GM18867 (cell line): ENCODE measurements around the gene GRK1.

Experiments
- ATAC-seq: cut with Tn5 transposase; IDR thresholded peaks from one replicate; pipeline ENCODE4 v1.9.1; 2021; ENCODE audit warnings: mild to moderate bottlenecking, moderate library complexity; ENCODE audit not compliant: unreplicated experiment

The GRK1 gene

DNA sequence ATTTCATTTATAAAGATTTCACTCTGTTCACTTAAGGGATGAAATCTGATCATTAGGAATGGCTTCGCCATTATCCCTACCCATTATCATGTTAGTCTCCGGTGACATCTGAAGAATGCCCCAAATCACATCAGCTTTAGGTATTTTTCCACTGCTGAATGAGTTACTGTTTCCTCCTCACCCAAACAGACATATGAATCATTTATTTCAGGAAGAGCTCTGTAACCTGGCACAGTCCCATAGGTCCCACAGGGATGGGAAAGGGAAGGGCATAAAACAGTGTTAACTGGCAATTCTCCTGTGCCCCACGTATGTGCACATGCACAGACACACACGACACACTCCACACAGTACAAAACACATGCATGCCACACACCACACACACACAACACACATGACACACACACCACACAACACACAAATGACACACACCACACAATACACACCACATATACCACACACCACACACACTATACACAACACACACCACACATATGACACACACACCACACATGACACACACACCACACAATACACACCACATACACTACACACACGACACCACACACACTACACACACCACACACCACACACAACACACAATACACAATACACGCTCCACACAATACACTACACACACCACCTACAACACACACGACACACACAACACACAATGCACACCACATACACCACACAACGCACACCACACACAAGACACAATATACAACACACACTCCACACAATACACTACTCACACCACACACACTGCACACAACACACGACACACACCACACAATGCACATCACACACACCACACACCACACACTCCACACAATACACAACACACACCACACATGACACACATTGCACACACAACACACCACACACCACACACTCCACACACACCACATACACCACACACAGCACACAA, 107.4 kb downstream of the GRK1 start:
- no peak for ATAC-seq

DNA sequence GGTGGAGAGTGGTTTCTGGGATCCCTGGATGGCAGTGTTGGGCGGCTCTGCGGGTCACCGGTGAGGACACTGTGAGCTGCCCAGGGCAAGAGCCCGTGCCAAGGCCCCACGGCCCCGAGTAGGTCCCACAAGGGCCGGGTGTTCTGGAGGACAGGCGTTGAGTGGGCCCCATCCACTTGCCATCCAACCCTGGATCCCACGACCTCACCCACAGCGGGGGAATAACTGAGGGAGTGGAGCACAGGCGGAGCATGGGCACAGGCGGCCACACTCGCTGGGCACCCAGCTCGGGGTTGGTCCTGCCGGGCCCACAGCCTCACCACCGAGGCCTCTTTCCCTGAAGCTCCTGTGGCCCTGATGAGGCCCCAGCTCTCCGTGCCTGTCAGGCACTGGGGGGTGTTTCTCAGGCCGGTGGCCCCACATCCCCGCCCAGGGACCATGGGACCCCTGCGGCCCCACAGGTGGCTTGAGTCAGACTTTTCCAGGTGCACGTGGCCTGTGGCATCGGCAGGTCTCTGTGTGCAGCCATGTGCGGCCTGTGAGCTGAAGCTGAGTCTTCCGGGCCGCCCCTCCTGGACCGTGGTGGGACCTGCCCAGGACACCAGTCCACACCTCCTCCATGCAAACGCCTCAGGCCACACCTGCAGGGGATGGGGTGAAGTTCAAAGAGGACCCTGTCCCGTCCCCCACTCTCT, 108.6 kb downstream of the GRK1 start:
- no peak for ATAC-seq

DNA sequence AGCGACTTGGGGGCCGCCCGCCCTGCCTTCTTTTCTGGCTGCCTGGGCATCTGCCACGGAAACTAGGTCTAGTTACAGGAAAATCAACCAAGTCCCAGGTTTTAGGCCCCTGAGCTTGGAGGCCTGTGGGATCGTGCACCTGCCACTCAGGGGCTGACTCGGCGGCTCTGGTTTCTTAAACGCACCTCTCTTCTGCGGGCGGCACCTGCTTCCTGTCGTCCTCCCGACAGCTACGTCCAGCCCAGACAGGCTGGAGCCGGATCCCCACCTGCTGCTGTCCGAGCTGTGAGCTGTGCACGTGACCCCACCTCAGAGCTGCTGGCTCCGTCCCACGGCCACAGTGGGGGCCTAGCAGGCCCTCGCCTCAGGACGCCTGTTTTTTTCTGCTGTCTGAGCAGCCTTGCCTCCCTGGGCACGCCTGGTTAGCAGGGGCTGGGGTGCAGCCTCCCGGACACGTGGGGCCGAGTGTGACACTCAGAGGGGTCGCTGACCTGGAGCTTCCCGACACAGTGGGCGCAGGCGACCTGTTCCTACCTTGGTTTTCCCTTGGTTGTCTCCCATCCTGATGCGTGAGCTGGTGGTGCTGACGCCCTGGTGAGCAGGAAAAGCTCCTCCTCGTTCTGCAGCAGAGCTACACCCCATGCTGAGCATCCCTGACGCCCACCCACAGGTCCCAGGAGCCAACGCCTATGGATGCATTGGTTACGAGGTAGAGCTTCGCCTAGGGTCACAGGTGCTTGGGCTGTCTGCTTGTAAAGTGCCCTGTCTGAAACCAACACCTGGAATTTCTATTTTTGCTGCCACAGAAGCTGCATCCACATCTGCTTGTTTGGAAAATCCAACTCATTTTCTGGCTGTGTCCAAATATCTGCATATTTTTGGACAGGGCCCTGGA, 109.5 kb downstream of the GRK1 start:
- no peak for ATAC-seq

DNA sequence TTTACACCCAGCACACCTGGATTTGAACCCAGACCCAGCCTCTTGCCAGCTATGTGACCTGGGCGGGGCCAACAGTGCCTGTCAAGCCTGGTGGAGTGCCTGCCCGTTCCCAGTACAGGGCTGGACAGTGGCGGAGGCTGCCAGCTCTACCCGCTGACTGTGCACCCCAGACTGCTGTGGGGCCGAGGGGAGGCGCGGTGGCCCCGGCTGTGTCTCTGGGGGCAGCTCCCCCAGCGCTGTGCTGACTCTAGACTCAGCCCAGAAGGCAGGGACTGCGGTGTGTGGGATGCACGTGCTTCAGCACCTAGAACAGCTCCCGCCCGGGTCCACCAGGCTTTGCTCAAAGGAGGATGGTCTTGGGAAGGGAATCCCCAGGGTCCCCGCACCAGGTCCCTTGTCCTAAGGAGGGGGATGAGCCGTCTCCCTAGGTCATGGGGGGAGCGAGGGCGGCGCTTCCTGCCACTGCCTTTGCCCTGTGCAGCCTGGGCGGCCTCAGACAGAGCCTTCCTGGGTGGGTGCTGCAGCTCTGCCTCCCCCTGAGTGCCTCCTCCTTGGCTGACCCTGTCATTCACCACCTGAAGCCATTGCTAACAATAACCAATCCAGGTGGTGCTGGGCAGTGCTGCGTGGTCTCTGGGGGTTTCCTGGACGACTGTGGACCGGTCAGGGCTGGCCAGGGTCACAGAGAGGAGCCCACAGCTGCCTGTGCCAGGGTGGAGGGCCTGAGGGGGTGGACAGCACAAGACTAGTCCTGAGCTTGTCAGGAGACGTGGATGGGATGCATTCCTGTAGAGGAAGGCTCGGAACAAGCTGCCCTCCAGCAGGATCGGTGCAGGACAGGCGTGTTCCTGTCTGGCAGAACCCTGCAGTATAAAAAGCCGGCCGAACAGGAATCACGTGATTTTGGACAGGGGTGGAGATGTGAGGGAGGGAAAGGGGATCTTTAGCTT, 110.6 kb downstream of the GRK1 start:
- no peak for ATAC-seq

DNA sequence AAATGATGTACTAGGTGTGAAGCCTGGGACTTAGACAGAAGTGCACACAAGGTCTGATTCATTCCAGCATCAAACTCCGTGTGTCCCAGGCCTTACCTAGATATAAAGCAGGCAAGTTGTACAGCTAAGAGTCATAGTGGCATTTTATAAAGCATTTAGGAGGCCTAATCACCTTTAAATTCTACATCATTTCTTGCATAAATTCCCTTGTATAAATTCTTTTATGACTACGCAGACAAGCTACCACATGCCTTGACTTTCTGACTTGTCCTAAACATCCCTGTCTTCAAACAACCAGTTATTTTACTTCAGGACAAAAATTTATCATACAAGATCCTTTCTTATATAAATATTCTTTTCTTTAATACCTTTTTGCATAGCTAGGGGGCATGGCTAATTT, 114.6 kb downstream of the GRK1 start:
- ATAC-seq, result no peak

GRCh38 chr13:113782472-113782871, 115.5 kb downstream of the GRK1 start:
- no peak for ATAC-seq

DNA sequence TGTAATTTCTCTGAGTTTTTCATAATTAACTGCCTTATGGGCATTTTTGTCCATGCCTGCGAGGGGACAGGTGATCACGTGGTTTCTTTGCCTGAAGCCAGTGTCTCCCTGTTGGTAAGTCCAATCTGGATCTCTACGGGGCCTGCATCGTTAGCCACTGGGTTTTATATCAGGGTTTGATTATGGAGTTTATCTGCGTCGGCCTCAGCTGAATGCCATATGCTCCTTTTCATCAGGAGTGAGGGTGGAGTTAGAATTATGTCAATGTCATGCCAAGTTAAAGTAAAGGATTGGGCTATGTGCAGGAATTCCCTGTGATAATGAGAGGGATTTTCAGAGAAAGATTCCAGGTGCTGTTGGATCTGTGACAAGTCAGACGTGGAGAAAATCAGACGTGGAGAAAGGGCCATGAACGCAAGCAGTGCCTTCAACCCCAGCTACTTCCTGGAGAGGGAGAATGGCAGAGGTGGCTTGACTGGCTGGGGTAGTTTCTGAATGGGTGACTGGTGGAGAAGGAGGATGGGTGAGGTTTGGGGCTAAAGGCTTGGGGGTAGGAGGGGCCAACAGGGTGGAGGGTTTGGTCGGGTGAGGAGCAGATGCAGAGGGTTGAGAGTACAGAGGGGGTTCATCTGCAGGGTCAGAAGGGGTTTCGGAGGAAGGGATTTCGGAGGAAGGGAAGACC, 116.3 kb downstream of the GRK1 start:
- no peak for ATAC-seq

GRCh38 chr13:113783966-113784644, 117.1 kb downstream of the GRK1 start:
- ATAC-seq, result no peak

DNA sequence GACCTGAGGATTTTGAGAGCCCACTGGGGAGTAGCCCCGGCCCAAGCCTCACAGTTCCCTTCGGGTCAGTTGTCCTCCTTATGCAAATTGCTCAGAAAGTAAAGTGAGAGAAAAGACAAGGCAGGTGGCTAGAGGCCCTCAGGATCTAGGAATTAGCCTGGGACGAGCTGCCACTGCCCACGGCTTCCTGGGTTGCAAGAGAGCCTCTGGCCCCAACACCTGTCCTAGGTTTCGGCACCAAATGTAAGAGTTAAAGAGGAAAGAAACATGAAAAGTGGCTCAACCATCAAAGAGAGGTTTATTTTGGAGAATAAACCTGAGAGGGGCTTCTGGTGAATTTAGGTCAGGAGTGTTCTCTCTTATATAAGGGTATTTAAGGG, 117.6 kb downstream of the GRK1 start:
- ATAC-seq, result no peak

- no peak for ATAC-seq
These were observed 118.3 kb downstream of the GRK1 start for GRCh38 chr13:113785051-113786010.

DNA sequence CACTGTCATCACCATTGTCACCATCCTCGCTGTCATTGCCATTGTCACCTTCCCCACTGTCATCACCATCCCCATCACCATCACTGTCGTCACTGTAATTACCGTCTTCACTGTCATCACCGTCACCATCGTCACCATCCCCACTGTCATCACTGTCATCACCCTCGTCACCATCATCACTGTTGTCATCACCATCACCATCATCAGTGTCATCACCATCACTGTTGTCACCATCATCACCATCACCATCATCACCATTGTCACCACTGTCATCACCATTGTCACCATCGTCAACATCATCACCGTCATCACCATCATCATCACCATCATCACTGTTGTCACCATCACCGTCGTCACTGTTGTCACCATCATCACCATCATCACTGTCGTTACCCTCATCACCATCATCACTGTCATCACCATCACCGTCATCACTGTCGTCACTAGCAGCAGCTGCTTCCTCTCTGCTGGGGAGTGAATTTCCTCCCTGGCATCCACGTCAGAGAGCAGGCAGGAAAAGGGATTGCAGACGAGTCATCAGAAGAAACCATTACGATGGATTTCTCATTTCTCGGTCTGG, 119.3 kb downstream of the GRK1 start:
- ATAC-seq, result no peak
